GDM1 (cell line): Measurements from ENCODE around the gene TBX15.

Experiments used
- DNase-seq: peaks from one replicate; lab custom pipeline; 2025; lab: John Stamatoyannopoulos, UW

Gene TBX15

GRCh38 chr1:118988186-118989005, at the start of gene TBX15:
Gene TBX15 (minus strand): TSS chr1:118988343. CDS start chr1:118987795, 548 bp downstream.
- no peak for DNase-seq

DNA sequence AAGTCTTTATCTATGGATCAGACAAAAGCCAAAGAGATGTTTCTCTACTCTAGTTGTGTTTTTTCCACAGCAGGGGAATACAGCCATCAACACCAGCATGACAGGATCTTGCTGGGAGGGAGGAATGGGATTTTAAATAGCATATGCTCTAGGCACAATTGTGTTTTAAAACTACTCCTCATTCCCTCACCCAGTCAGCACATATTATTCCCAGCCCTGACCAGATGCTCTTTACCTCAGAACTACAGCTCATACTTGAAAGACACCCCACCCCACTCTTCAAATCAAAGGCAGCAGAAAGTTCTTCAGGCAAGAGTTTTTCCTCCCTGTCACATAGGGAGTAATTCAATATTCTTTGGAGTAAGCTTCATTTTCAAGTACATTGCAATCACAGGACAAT, 46.2 kb upstream of the TBX15 start:
- no peak for DNase-seq

DNA sequence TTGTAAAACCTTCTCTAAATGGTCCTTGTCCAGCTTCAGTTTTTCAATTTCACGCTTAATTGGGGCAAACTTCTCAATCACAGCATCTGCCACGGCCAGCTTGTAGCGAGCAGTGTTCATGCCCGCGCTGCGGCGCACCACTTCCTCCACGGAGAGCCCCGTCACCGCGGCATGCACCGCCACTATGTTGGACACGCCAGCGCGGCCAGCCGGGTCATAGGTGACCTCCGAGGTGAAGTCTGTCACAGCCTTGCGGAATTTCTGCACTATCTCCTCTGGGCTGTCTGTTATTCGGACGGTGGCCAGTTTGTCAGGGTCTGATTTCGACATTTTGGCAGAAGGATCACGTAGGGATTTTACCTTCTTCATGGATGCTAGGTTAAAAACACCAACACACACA, 44.8 kb upstream of the TBX15 start:
- DNase-seq: no peak

DNA sequence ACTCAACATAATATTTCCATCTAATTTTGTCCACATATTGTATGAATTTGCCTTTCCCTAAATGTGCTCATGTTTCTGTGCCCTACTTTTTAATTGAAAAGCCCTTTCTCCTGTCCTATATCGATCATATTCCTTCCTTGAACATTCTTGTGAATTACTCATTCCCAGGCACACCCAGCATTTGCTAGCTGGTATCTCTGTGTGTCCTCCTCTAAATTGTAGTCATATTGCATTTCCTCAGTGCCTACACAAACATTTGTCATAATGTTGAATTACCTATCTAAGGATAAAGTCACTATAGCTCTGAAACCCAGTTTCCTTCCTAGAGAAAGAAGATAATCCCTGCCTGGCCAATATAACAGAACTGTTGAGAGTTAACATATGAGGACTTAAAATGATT, 39.6 kb upstream of the TBX15 start:
- DNase-seq: no peak

- no peak for DNase-seq
Observed at GRCh38 chr1:119026956-119027355, 38.8 kb upstream of the TBX15 start.

DNA sequence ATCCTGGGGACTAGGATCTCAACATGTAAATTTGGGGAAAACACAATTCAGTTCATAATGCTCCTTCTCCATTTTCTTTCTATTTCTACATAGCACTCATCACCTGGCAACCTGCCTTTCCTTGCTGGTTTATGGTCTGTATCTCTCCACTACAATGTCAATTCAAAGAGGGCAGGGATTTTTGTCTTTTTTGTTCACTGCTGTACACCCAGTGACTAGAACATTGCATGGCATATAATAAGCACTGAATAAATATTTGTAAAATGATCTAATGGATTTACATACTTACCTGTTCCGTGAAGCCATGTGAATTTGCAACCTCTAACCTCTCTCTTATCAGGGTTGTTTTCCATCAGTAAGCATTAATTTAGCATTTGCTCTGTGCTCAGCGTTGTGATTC, 27.4 kb upstream of the TBX15 start:
- DNase-seq: no peak

GRCh38 chr1:119012383-119012782, 24.2 kb upstream of the TBX15 start:
- DNase-seq: no peak

DNA sequence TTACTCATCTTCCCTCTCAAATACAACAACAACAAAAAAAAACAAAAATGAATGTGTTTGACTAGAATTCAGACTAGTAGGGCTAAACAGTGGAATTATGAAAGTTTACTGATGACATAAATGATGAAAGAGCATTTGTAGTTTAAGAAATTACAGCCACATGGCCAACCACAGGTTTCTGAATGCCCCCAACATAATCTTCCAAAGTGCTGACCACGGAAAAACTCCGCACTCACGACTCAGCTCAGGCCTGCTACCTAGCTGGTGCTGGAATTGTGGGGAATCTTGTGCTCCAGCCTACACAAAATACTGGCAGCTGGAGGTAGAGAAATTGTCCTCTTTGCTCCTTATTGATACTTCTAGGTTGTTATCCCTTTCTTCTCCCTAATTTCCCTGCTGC, 23.6 kb upstream of the TBX15 start:
- DNase-seq: no peak

GRCh38 chr1:119011116-119011515, 23.0 kb upstream of the TBX15 start:
- DNase-seq: no peak

GRCh38 chr1:119010201-119010600, 22.1 kb upstream of the TBX15 start:
- no peak for DNase-seq

DNA sequence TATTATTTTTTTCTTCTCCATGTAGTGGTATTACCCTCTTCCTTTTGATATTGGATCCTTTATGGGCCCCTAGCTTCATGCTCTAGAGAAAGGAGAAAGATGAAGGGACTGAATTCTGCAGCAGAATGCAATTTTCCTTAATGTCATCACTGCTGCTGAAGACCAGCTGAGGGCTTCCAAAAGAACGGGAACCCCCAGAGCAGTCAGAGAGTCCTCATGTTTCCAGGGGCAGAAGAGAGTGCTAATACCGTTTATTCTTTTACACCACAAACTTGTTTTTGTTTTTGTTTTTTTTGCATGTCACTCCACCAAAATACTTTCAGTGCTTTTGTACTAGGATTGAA, 21.1 kb upstream of the TBX15 start:
- no peak for DNase-seq

DNA sequence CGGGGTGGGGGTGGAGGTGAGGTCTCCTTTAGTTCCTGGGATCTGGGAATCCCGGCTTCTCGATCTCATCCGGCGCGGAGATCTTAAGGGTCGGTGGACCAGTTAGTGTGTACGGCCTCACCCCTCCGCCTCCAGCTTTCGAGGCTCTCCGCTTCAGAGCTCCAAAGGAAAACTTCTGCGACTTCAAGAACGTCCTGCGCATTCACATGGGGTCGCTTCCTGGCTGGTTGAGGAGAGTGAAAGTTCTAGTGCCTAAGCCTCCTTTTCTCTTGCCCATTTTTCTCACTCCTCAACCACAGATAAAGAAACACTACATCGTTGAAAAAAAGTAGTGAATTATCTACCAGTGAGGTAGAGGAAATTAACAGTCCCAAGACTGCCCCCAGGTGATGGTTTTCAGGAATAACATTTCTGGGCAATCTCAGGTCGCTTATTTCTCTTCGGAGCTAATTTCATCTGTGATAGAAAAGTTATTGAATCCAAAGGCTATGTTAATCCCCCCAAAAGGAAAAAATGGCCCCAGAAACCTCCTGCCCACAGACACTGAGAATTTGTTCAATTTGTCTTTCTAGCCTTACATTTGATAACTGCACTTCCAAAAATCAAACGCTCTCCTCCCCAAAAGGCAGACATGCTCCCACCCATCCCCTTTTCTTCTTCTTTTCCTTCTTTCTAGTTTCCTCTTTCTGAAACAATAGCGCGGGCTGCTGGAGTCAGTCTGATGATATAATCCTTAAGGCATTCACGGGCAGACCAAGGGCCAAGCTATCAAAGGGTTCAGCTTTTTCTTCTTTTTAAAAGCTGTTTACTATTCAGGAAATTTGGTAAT, 20.6 kb upstream of the TBX15 start:
- DNase-seq: no peak

- DNase-seq: no peak
Observed at GRCh38 chr1:119007670-119008482, 19.7 kb upstream of the TBX15 start.

- DNase-seq: no peak
Observed at GRCh38 chr1:119007339-119007669, 19.2 kb upstream of the TBX15 start.

DNA sequence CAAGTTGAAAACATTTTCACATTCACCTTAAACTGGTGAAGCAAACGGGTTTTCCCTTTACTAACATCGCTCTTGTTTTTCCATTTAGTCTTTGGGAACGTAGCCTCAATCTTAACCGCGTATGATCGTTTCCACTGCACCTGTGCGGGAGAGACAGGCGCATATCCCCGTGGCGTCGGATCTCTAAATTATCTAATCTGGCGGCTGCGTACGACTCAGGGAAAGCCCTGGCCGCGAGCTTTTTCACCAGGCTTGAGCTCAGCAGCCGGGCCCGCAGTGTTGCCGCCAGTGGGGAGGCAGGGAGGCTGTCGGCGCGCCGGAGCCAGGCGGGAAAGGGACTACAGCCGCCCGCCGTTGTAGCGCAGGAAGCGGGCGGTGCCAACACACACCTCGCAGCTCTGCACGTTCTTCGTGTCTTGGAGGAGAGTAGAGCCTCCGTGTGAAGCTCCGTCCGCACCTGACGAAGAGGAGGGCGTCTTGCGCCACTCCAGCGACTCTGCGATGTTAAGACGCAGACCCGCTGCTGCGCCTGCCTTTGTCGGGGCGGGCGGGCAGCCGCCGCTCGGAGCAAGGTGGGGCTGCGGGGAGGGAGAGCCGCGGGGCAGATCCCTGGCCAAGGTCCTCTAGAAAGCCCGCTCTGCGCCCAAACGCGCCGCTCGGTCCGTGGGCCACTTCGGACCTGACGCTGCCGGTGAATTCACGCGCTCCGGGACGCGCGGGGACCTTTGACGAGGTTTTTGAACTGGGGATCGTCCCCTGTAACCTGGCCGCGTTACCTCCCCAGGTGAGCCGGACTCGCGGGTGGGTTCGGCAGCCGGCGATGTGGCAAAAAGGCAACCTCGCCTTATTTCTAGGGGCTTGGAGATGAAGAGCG, 18.5 kb upstream of the TBX15 start:
- DNase-seq: no peak

DNA sequence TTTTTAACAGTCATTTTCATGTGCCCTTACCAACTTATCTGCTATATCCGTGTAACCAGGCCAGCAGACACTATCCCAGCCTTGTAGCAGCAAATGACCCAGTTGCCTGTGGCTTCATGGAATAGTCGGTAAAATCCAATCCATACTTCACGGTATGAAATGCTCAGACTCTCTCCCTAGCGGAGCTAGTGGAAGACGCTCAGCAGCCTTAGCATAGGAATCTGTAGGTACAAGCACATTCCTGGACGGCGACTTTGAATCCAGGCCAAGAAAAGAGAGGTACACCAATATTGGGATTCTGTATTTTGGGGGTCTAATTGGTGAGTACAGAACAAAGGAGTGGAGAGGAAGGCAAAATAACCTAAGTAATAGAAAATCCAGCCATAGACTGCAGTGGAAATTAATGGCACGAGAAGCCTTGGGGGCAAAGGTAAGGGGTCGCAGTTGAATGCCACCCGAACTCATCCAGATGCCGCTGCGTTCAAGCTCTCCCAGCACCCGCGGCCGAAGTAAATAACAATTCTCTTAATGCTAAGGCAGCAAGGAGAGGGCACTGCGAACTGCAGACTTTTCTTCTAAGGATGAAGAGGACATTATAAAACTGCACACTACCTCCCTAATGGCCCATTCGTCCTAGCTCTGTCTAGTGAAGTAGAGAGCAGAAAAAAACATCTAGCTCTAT, 17.7 kb upstream of the TBX15 start:
- no peak for DNase-seq

GRCh38 chr1:119004781-119005180, 16.6 kb upstream of the TBX15 start:
- DNase-seq: no peak

GRCh38 chr1:119004129-119004527, 16.0 kb upstream of the TBX15 start:
- no peak for DNase-seq

- DNase-seq: no peak
Observed at GRCh38 chr1:119003413-119004128, 15.4 kb upstream of the TBX15 start.

- DNase-seq: no peak
Observed at GRCh38 chr1:119002028-119002686, 14.0 kb upstream of the TBX15 start.
